GM10266 (cell line): ENCODE measurements around the gene MUS81.
"Not testable (repeated sequence)": the region's sequence is repeated elsewhere in the genome, so short reads cannot be mapped to it uniquely, and the experiment has no call there.

Experiments used
- DNase-seq: peaks from one replicate; pipeline ENCODE4 v3.0.0; 2012; ENCODE audit errors: extremely low spot score
- TF ChIP-seq, protein P1 (sequence below): IDR thresholded peaks from 2 replicates; pipeline ENCODE4 v1.5.1; 2012; ENCODE audit warnings: mild to moderate bottlenecking, low read depth; ENCODE audit not compliant: control insufficient read depth, insufficient read depth; ENCODE audit errors: missing control alignments

The MUS81 gene

GRCh38 chr11:65888163-65888814 lies 28.1 kb downstream of the MUS81 start, which contains the start of gene FIBP:
TSS of gene FIBP (minus strand) at chr11:65888471. CDS start at chr11:65888418, 53 bp downstream.
- TF ChIP-seq, protein P1, sequence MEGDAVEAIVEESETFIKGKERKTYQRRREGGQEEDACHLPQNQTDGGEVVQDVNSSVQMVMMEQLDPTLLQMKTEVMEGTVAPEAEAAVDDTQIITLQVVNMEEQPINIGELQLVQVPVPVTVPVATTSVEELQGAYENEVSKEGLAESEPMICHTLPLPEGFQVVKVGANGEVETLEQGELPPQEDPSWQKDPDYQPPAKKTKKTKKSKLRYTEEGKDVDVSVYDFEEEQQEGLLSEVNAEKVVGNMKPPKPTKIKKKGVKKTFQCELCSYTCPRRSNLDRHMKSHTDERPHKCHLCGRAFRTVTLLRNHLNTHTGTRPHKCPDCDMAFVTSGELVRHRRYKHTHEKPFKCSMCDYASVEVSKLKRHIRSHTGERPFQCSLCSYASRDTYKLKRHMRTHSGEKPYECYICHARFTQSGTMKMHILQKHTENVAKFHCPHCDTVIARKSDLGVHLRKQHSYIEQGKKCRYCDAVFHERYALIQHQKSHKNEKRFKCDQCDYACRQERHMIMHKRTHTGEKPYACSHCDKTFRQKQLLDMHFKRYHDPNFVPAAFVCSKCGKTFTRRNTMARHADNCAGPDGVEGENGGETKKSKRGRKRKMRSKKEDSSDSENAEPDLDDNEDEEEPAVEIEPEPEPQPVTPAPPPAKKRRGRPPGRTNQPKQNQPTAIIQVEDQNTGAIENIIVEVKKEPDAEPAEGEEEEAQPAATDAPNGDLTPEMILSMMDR, result peak; percentile 79
- peak; percentile 97 for DNase-seq

GRCh38 chr11:65890324-65891218 lies 30.3 kb downstream of the MUS81 start, which contains the start of gene CCDC85B:
TSS of gene CCDC85B (plus strand) at chr11:65890673. CDS start at chr11:65890784, 111 bp downstream.
- TF ChIP-seq, protein P1, result peak; percentile 23

GRCh38 chr11:65891219-65892136 lies 31.2 kb downstream of the MUS81 start:
- DNase-seq, result no peak
- TF ChIP-seq, protein P1, result peak; percentile 74

More at GRCh38 chr11:65890324-65891218, 30.3 kb downstream of the MUS81 start, which contains the start of gene CCDC85B:
- DNase-seq, result peak; percentile 98

DNA sequence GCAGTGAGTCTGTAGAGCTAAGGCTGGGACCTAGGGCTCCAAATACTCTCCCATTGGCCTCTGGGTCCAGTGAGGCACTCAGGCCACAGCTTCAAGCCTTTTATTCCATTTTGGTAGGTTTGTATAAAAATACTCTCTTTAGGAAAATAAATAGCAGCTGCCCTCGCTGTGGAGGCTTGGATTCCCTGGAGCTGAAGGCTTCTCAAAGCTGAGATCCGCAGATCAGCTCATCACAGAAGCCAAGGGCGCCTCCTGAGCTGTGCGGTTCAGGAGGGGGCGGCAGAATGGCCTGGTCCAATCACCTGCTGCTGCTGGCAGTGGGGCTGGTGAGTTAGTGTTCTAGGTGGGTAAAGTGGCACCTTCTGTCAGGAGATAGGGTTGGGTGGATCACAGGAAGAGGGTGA lies 31.9 kb downstream of the MUS81 start:
- not testable (repeated sequence) for DNase-seq

- no peak for DNase-seq
- TF ChIP-seq, protein P1, result no peak
Observed at GRCh38 chr11:65892661-65893317, 32.6 kb downstream of the MUS81 start.

DNA sequence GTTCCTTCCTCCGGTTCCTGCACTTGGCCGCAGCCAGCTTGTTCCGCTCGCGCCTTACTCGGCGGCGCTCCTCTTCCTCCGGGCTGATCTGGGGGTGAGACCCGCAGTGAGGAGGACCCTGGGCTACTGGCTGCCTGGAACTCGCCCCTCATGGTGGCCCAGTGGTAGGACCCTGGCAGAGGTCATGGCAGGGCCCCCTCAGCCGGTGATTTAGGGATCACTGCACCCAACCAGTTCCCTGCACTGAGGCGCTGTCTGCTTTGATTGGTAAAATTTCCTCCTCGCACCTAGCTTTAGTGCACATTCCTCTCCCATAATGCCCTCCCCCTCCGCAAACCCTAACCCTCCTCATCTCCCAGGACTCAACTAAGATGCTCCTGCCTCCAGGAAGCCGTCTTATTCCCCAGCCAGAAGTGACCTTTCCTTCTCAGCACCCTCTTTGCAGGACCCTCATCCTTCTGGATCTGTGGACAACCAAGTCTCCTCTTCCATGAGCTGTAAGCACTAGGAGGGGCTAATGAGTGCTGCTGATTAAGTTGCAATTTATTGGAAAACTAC lies 33.9 kb downstream of the MUS81 start:
- TF ChIP-seq, protein P1, result peak; percentile 12
- no peak for DNase-seq
